Thyroid gland (tissue), 4 donors: Measurements from ENCODE around the gene PCIF1. TPM values are rescaled to one million over a fixed set of nuclear protein-coding genes. Genes with fewer than 3 reads are reported as not detected.

Experiments used
- DNase-seq, 2 donors: peaks; one replicate each; pipeline ENCODE4 v3.0.0-alpha.2; 2019
- H3K27ac ChIP-seq, 3 donors: fragments of 200-600 bp; sonication (generic); 1 replicate in 2 of 3; 2 replicates in 1 of 3; pipeline ENCODE4 v1.5.1; 2016 to 2019; ENCODE audit warnings: mild to moderate bottlenecking in 1 of 3, moderate library complexity in 1 of 3
- H3K27me3 ChIP-seq: fragments of 200-600 bp; sonication (generic); one replicate; pipeline ENCODE4 v1.5.1; 2019
- H3K36me3 ChIP-seq, 2 donors: fragments of 200-600 bp; sonication (generic); one replicate each; pipeline ENCODE4 v1.5.1; 2016 to 2019
- H3K4me1 ChIP-seq, 2 donors: fragments of 200-600 bp; sonication (generic); one replicate each; pipeline ENCODE4 v1.5.1; 2017 to 2019
- H3K4me3 ChIP-seq, 3 donors: fragments of 200-600 bp; sonication (generic); replicated peaks in 1 of 3; 1 replicate in 2 of 3; 2 replicates in 1 of 3; pipeline ENCODE4 v1.5.1; 2016; ENCODE audit warnings: mild to moderate bottlenecking in 1 of 3
- H3K9me3 ChIP-seq: fragments of 200-600 bp; sonication (generic); one replicate; pipeline ENCODE4 v1.5.1; 2017
- CTCF ChIP-seq, 6 experiments: fragments of 200-600 bp in 3 of 6; fragments of 450-650 bp in 3 of 6; sonication (generic) in 3 of 6; IDR thresholded peaks; one replicate each; pipeline ENCODE4 v1.5.1; 2016 to 2019; ENCODE audit warnings: antibody characterized with exemption in 6 of 6, mild to moderate bottlenecking in 2 of 6, inconsistent platforms in 1 of 6, moderate library complexity in 1 of 6
- POLR2A ChIP-seq, 2 donors: fragments of 450-650 bp; IDR thresholded peaks; one replicate each; pipeline ENCODE4 v1.6.1; 2017; ENCODE audit warnings: antibody characterized with exemption in 2 of 2, mild to moderate bottlenecking in 2 of 2, moderate library complexity in 1 of 2
- WGBS, 2 donors: methylation state at CpG; one replicate each; pipeline ENCODE4 v1.1.5; 2017; 5-methylcytosine and 5-hydroxymethylcytosine counted together
- intact Hi-C: fragments of 100-400 bp; cut with DNase I; formaldehyde crosslinking; loops from one replicate; pipeline ENCODE4 v1.15.1; 2023
- total RNA-seq, 4 donors: library from RNA; depleted of rRNA; stranded (reverse); fragments of >200 nt; gene quantifications; one replicate each; pipeline ENCODE4 v1.2.3, GENCODE V29; 2016

PCIF1 gene
- total RNA-seq, 4 donors from 2014 or later, result 28.1 to 63.6 (median 49.1) TPM

GRCh38 chr20:45945678-45946148, 11.2 kb downstream of the PCIF1 start:
- Histone ChIP-seq H3K9me3 (no peaks in the 10 kb centered on the region), H3K4me3 (no peak overlapping the region), H3K27ac (no peak overlapping the region), H3K36me3 (peaks cover 91 to 95% of the 10 kb centered on the region in 2 donors), H3K27me3 (no peaks in the 10 kb centered on the region), H3K4me1 (no peaks in the 10 kb centered on the region)
- 86 to 89% methylated on average over 10 of the region's 13 CpGs for WGBS, 2 donors
- intact Hi-C loops, result no loop called here
- no peak for TF ChIP-seq CTCF (IDR thresholded peaks at IDR 0.05)
- TF ChIP-seq POLR2A (IDR thresholded peaks at IDR 0.05), result no peak
- DNase-seq, result no peak

- intact Hi-C loops, result no loop called here
- Histone ChIP-seq H3K27me3 (no peaks in the 10 kb centered on the region), H3K4me3 (no peak overlapping the region), H3K36me3 (peaks cover 89 to 91% of the 10 kb centered on the region in 2 donors), H3K27ac (no peak overlapping the region), H3K4me1 (peaks cover 0 to 2% of the 10 kb centered on the region in 2 donors), H3K9me3 (no peaks in the 10 kb centered on the region)
- 86 to 89% methylated on average over 17 to 20 of the region's 20 CpGs for WGBS, 2 donors
- DNase-seq, result peak in 1 of 2 donors; percentile 33
- TF ChIP-seq POLR2A (IDR thresholded peaks at IDR 0.05), result no peak
- TF ChIP-seq CTCF (IDR thresholded peaks at IDR 0.05), result no peak
These were observed 11.9 kb downstream of the PCIF1 start for GRCh38 chr20:45946149-45946970.

GRCh38 chr20:45947110-45947866, 12.8 kb downstream of the PCIF1 start:
- 89 to 97% methylated on average over 10 to 25 of the region's 29 CpGs for WGBS, 2 donors
- peaks cover 0 to 4% of the 10 kb centered on the region in 2 donors for H3K4me1 ChIP-seq
- H3K9me3 ChIP-seq, result no peaks in the 10 kb centered on the region
- no peak for TF ChIP-seq POLR2A (IDR thresholded peaks at IDR 0.05)
- TF ChIP-seq CTCF (IDR thresholded peaks at IDR 0.05), result no peak
- H3K27me3 ChIP-seq, result no peaks in the 10 kb centered on the region
- H3K36me3 ChIP-seq, result peaks cover 92 to 93% of the 10 kb centered on the region in 2 donors
- no peak overlapping the region for H3K4me3 ChIP-seq
- H3K27ac ChIP-seq, result no peak overlapping the region
- intact Hi-C loops, result no loop called here
- no peak for DNase-seq

- Histone ChIP-seq H3K4me3 (no peak overlapping the region), H3K36me3 (peaks cover 91 to 93% of the 10 kb centered on the region in 2 donors), H3K27me3 (no peaks in the 10 kb centered on the region), H3K9me3 (no peaks in the 10 kb centered on the region), H3K4me1 (peaks cover 0 to 4% of the 10 kb centered on the region in 2 donors), H3K27ac (no peak overlapping the region)
- WGBS, 2 donors, result 75 to 82% methylated on average over 2 to 6 of the region's 7 CpGs
- no peak for DNase-seq
- intact Hi-C loops, result no loop called here
- TF ChIP-seq POLR2A (IDR thresholded peaks at IDR 0.05) (no peak), CTCF (IDR thresholded peaks at IDR 0.05) (no peak)
These were observed 13.8 kb downstream of the PCIF1 start for GRCh38 chr20:45948261-45948733.
